Coronary artery (tissue), 2 donors: ENCODE results near the gene NKX6-1.

Source experiments
- DNase-seq: peaks from one replicate; pipeline ENCODE4 v3.0.0-alpha.2; 2017; ENCODE audit warnings: low spot score
- H3K27ac ChIP-seq, 2 donors: fragments of 200-600 bp; sonication (generic); one replicate each; pipeline ENCODE4 v1.5.1; 2016 to 2019
- H3K4me3 ChIP-seq: fragments of 200-600 bp; sonication (generic); 2 replicates; pipeline ENCODE4 v1.5.1; 2016; ENCODE audit warnings: mild to moderate bottlenecking, moderate library complexity
- CTCF ChIP-seq: fragments of 200-600 bp; sonication (generic); IDR thresholded peaks from one replicate; pipeline ENCODE4 v1.5.1; 2019; ENCODE audit warnings: antibody characterized with exemption

NKX6-1 gene

GRCh38 chr4:84459783-84460182, 39.3 kb downstream of the NKX6-1 start:
- Histone ChIP-seq H3K27ac (no peak overlapping the region), H3K4me3 (no peak overlapping the region)
- no peak for DNase-seq
- no peak for TF ChIP-seq CTCF

DNA sequence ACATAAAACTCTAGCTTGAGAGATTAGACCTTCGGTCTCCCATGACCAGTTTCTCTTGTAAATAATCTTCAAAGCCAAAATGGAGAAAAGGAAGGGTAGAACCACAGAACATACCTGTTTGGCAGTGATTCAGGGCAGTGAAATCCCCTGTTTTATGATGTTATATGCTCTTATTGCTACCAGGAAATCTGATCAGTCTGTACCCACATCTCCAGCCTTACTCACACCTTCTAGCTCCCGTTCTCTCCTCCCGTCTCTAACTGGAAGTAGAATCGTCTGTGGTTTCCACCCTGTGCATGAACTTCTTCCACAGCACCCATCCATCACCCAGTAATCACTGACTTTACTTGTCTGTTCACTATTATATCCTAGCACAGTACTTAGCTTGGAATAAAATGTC, 42.9 kb downstream of the NKX6-1 start:
- Histone ChIP-seq H3K27ac (no peak overlapping the region), H3K4me3 (no peak overlapping the region)
- no peak for DNase-seq
- TF ChIP-seq CTCF: no peak

DNA sequence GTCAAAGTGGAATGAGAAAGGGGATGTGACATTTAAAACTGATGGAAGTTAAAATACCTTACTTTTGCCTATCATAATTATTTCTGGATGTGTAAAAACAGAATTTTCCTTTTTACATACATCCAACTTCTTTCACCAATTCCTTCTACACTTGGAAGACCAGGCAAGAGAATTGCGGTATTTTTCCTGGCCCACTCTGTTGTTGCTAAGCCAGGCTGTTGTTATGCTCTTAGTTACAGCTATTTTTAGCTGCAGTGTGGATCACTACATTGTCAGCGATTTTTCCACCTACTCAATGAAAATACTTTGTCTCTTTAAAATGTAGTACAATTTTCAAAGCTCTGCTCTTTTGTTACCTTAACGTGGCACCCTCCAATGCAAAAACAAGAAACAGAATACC, 43.4 kb downstream of the NKX6-1 start:
- Histone ChIP-seq H3K27ac (no peak overlapping the region), H3K4me3 (no peak overlapping the region)
- TF ChIP-seq CTCF: no peak
- DNase-seq: no peak

GRCh38 chr4:84451546-84451945, 47.5 kb downstream of the NKX6-1 start:
- DNase-seq: no peak
- H3K27ac ChIP-seq: no peak overlapping the region
- TF ChIP-seq CTCF: no peak
- no peak overlapping the region for H3K4me3 ChIP-seq

DNA sequence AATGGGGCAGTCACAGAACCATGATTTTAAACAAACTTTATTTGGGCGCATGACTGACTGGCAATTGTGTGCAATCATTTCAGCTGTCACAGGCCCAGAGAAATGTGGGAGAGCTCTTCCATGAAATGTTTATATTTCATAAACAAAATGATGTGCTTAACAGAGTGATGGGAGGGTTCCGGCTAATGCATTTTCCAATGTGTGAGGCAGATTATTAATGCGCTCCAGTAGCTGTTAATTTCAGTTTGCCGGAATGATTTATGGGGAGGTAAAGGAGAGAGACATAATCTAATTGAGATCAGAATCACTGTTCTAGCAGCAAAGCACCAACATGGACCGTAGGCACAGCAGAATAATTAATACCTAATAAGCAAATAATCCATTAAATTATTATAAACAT, 55.6 kb downstream of the NKX6-1 start:
- no peak for DNase-seq
- Histone ChIP-seq H3K4me3 (no peak overlapping the region), H3K27ac (no peak overlapping the region)
- no peak for TF ChIP-seq CTCF

GRCh38 chr4:84442778-84443177, 56.3 kb downstream of the NKX6-1 start:
- Histone ChIP-seq H3K27ac (no peak overlapping the region), H3K4me3 (no peak overlapping the region)
- no peak for TF ChIP-seq CTCF
- no peak for DNase-seq
